Kidney epithelial cell (primary cell): ENCODE measurements around the gene NOP9. TPM values are rescaled to one million over a fixed set of nuclear protein-coding genes. Genes with fewer than 3 reads are reported as not detected.

Experiments used
- DNase-seq: peaks from one replicate; pipeline ENCODE4 v3.0.0-alpha.2; 2010; ENCODE audit warnings: low read depth
- H3K27me3 ChIP-seq: 2 replicates; pipeline ENCODE4 v1.6.0; 2011; ENCODE audit warnings: low read length; ENCODE audit not compliant: control insufficient read depth, insufficient read depth
- H3K36me3 ChIP-seq: 2 replicates; pipeline ENCODE4 v1.5.1; 2011; ENCODE audit warnings: low read length; ENCODE audit not compliant: control insufficient read depth, insufficient read depth
- H3K4me3 ChIP-seq: 2 replicates; pipeline ENCODE4 v1.5.1; 2011; ENCODE audit warnings: low read depth, mild to moderate bottlenecking, control low read depth, low read length
- total RNA-seq: library from RNA; depleted of rRNA; stranded (reverse); fragments of >200 nt; gene quantifications from 2 replicates; pipeline ENCODE4 v1.2.3, GENCODE V29; 2015
- TF ChIP-seq, protein P1 (sequence below): IDR thresholded peaks from 2 replicates; pipeline ENCODE4 v1.5.1; 2011; ENCODE audit warnings: mild to moderate bottlenecking, moderate library complexity, low read length, control low read depth, inconsistent platforms; ENCODE audit not compliant: insufficient read depth, poor library complexity, severe bottlenecking

Gene NOP9
- total RNA-seq, 1 donor from 2014 or later: 28.7 TPM

DNA sequence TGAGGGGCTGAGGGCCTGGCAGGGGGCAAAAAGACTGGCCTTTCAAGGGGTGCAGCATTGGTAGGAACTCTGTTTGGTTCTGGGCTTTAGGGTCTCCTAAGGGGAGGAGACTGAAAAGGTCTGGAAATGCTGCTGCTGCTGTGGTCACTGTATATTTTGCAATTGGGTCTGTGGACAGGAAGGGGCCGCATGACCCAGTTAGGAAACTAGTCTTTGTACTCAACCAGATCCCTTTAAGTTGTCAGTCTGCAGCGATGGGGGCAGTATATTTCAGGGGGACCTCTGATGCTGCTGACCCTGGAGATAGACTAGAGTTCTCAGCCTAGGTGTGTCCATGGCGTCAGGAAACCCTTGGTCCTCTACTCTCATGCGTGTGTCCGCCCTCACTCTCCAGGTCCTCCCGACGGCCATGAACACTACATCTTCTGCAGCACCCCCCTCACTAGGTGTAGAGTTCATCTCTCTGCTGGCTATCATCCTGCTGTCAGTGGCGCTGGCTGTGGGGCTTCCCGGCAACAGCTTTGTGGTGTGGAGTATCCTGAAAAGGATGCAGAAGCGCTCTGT is 15.7 kb downstream of the NOP9 start:
- no peak for DNase-seq
- no peaks in the 10 kb centered on the region for H3K36me3 ChIP-seq
- no peak overlapping the region for H3K4me3 ChIP-seq
- peaks cover 25% of the 10 kb centered on the region for H3K27me3 ChIP-seq
- TF ChIP-seq, protein P1, sequence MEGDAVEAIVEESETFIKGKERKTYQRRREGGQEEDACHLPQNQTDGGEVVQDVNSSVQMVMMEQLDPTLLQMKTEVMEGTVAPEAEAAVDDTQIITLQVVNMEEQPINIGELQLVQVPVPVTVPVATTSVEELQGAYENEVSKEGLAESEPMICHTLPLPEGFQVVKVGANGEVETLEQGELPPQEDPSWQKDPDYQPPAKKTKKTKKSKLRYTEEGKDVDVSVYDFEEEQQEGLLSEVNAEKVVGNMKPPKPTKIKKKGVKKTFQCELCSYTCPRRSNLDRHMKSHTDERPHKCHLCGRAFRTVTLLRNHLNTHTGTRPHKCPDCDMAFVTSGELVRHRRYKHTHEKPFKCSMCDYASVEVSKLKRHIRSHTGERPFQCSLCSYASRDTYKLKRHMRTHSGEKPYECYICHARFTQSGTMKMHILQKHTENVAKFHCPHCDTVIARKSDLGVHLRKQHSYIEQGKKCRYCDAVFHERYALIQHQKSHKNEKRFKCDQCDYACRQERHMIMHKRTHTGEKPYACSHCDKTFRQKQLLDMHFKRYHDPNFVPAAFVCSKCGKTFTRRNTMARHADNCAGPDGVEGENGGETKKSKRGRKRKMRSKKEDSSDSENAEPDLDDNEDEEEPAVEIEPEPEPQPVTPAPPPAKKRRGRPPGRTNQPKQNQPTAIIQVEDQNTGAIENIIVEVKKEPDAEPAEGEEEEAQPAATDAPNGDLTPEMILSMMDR: no peak

DNA sequence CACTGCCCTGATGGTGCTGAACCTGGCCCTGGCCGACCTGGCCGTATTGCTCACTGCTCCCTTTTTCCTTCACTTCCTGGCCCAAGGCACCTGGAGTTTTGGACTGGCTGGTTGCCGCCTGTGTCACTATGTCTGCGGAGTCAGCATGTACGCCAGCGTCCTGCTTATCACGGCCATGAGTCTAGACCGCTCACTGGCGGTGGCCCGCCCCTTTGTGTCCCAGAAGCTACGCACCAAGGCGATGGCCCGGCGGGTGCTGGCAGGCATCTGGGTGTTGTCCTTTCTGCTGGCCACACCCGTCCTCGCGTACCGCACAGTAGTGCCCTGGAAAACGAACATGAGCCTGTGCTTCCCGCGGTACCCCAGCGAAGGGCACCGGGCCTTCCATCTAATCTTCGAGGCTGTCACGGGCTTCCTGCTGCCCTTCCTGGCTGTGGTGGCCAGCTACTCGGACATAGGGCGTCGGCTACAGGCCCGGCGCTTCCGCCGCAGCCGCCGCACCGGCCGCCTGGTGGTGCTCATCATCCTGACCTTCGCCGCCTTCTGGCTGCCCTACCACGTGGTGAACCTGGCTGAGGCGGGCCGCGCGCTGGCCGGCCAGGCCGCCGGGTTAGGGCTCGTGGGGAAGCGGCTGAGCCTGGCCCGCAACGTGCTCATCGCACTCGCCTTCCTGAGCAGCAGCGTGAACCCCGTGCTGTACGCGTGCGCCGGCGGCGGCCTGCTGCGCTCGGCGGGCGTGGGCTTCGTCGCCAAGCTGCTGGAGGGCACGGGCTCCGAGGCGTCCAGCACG is 16.4 kb downstream of the NOP9 start:
- no peak for DNase-seq
- H3K4me3 ChIP-seq: no peak overlapping the region
- peaks cover 25% of the 10 kb centered on the region for H3K27me3 ChIP-seq
- H3K36me3 ChIP-seq: no peaks in the 10 kb centered on the region
- TF ChIP-seq, protein P1: peak; percentile 4

DNA sequence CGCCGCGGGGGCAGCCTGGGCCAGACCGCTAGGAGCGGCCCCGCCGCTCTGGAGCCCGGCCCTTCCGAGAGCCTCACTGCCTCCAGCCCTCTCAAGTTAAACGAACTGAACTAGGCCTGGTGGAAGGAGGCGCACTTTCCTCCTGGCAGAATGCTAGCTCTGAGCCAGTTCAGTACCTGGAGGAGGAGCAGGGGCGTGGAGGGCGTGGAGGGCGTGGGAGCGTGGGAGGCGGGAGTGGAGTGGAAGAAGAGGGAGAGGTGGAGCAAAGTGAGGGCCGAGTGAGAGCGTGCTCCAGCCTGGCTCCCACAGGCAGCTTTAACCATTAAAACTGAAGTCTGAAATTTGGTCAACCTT is 16.9 kb downstream of the NOP9 start:
- no peak for DNase-seq
- TF ChIP-seq, protein P1: no peak
- Histone ChIP-seq H3K27me3 (peaks cover 25% of the 10 kb centered on the region), H3K36me3 (no peaks in the 10 kb centered on the region), H3K4me3 (no peak overlapping the region)

DNA sequence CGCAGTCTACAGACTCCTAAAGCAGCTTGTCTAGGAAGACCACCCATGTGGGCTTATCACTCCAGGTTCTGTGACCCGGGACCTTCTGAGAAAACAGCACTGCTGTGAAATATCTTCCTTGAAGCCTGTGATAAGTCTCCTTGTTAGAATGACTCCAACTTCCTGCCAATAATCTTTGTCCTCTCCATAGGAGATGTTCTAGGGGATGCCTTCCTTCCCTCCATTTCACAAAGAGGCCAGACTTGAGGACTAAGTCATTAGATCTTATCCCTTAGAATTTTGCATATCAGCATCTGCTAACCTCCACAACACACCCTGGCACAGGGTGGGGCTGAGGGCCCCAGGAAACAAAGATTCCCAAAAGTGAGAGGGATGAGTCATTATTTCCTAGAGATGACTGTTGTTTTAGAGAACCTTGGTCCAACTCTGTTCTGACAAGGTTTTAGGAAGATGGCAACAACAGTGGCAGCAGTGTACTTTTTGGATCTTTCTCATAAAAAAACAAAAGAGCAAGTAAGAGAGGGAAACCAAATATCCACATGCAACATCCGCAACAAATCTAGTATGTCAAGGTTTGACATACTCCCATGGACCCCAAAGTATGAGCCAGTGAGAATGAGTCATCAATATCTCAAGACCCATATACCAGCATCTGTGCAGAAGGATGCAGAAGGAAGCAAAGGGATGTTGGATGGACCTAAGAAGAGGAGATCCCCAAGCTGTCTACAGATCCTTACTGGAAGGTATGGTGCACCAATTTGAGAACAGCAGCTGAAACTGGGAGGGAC is 17.7 kb downstream of the NOP9 start:
- no peak for DNase-seq
- Histone ChIP-seq H3K36me3 (no peaks in the 10 kb centered on the region), H3K4me3 (no peak overlapping the region), H3K27me3 (peaks cover 27% of the 10 kb centered on the region)
- TF ChIP-seq, protein P1: no peak

DNA sequence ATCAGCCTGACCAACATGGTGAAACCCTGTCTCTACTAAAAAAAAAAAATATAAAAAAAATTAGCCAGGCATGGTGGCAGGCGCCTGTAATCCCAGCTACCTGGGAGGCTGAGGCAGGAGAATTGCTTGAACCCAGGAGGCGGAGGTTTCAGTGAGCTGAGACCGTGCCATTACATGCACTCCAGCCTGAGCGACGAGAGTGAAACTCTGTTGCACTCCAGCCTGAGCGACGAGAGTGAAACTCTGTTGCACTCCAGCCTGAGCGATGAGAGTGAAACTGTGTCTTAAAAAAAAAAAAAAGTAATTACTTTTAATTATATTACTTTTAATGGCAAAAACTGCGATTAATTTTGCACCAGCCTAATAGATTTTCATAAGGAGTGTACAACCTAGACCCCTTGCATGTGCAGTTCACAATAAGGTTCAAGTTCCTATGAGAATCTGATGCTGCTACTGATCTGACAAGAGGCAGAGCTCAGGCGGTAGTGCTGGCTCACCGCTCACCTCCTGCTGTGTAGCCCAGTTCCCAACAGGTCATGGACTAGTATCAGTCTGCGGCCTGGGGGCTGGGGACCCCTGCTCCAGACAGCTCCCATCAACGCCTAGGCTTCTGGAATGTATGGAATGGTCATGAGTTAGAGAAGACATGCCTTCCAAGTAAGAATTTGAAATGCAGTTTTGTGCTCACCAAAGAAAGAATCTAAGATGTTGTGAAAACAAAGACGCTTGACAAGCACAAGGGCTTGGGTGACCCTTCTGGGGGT is 21.7 kb downstream of the NOP9 start:
- no peaks in the 10 kb centered on the region for H3K36me3 ChIP-seq
- TF ChIP-seq, protein P1: no peak
- DNase-seq: no peak
- no peak overlapping the region for H3K4me3 ChIP-seq
- peaks cover 34% of the 10 kb centered on the region for H3K27me3 ChIP-seq
